ENCODE data around the gene PKD2L1. TPM values are rescaled to one million over a fixed set of nuclear protein-coding genes. Genes with fewer than 3 reads are reported as not detected.
A peak's percentile ranks its signal among the peaks of the same experiment; 100 is the strongest.
"Not testable (repeated sequence)": the region's sequence is repeated elsewhere in the genome, so short reads cannot be mapped to it uniquely, and the experiment has no call there.

The PKD2L1 gene
- total RNA-seq, 1 donor from 2014 or later: 0.44 TPM

GRCh38 chr10:100289641-100290040 is 40.4 kb downstream of the PKD2L1 start:
- Mint-ChIP-seq H3K4me3 (ENCODE audit: unreplicated experiment) (no peak overlapping the region), H3K36me3 (ENCODE audit: unreplicated experiment) (no peaks in the 10 kb centered on the region), H3K9me3 (ENCODE audit: unreplicated experiment) (peaks cover 19% of the 10 kb centered on the region), H3K27me3 (ENCODE audit: unreplicated experiment) (peaks cover 12% of the 10 kb centered on the region), H3K4me1 (ENCODE audit: low read depth, unreplicated experiment) (peaks cover 8% of the 10 kb centered on the region), H3K27ac (ENCODE audit: unreplicated experiment) (no peak overlapping the region)
- TF ChIP-seq CTCF (IDR thresholded peaks at IDR 0.05; ENCODE audit: partially characterized antibody, unreplicated experiment): no peak
- DNase-seq: no peak

GRCh38 chr10:100288196-100288595 is 41.8 kb downstream of the PKD2L1 start:
- no peak for TF ChIP-seq CTCF (IDR thresholded peaks at IDR 0.05; ENCODE audit: partially characterized antibody, unreplicated experiment)
- H3K4me3 Mint-ChIP-seq (ENCODE audit: unreplicated experiment): no peak overlapping the region
- H3K36me3 Mint-ChIP-seq (ENCODE audit: unreplicated experiment): no peaks in the 10 kb centered on the region
- no peak for DNase-seq
- no peak overlapping the region for H3K27ac Mint-ChIP-seq (ENCODE audit: unreplicated experiment)
- peaks cover 12% of the 10 kb centered on the region for H3K27me3 Mint-ChIP-seq (ENCODE audit: unreplicated experiment)
- H3K9me3 Mint-ChIP-seq (ENCODE audit: unreplicated experiment): peaks cover 16% of the 10 kb centered on the region
- H3K4me1 Mint-ChIP-seq (ENCODE audit: low read depth, unreplicated experiment): peaks cover 8% of the 10 kb centered on the region

- H3K27me3 Mint-ChIP-seq (ENCODE audit: unreplicated experiment): peaks cover 12% of the 10 kb centered on the region
- H3K4me3 Mint-ChIP-seq (ENCODE audit: unreplicated experiment): peak overlapping the region; percentile 13
- TF ChIP-seq CTCF (IDR thresholded peaks at IDR 0.05; ENCODE audit: partially characterized antibody, unreplicated experiment): no peak
- H3K27ac Mint-ChIP-seq (ENCODE audit: unreplicated experiment): no peak overlapping the region
- H3K9me3 Mint-ChIP-seq (ENCODE audit: unreplicated experiment): peaks cover 16% of the 10 kb centered on the region
- H3K36me3 Mint-ChIP-seq (ENCODE audit: unreplicated experiment): no peaks in the 10 kb centered on the region
- peaks cover 8% of the 10 kb centered on the region for H3K4me1 Mint-ChIP-seq (ENCODE audit: low read depth, unreplicated experiment)
- DNase-seq: no peak
Measured at GRCh38 chr10:100287756-100288155, 42.3 kb downstream of the PKD2L1 start.

- Mint-ChIP-seq H3K36me3 (ENCODE audit: unreplicated experiment) (no peaks in the 10 kb centered on the region), H3K27ac (ENCODE audit: unreplicated experiment) (peak within 1 kb of the TSS; percentile 100), H3K27me3 (ENCODE audit: unreplicated experiment) (peaks cover 12% of the 10 kb centered on the region), H3K4me3 (ENCODE audit: unreplicated experiment) (peak within 1 kb of the TSS; percentile 100), H3K9me3 (ENCODE audit: unreplicated experiment) (peaks cover 14% of the 10 kb centered on the region), H3K4me1 (ENCODE audit: low read depth, unreplicated experiment) (peaks cover 8% of the 10 kb centered on the region)
- DNase-seq: peak; percentile 90
- no peak for TF ChIP-seq CTCF (IDR thresholded peaks at IDR 0.05; ENCODE audit: partially characterized antibody, unreplicated experiment)
Measured at GRCh38 chr10:100286051-100287033, 43.7 kb downstream of the PKD2L1 start, which contains the start of gene BLOC1S2. BLOC1S2 (minus strand) TSS chr10:100286680; CDS start chr10:100286659, 21 bp downstream.

- H3K4me1 Mint-ChIP-seq (ENCODE audit: low read depth, unreplicated experiment); H3K36me3 Mint-ChIP-seq (ENCODE audit: unreplicated experiment); DNase-seq: not testable (repeated sequence)
- H3K4me3 Mint-ChIP-seq (ENCODE audit: unreplicated experiment): peak overlapping the region; percentile 100
- H3K27me3 Mint-ChIP-seq (ENCODE audit: unreplicated experiment): peaks cover 12% of the 10 kb centered on the region
- peak overlapping the region; percentile 100 for H3K27ac Mint-ChIP-seq (ENCODE audit: unreplicated experiment)
- peaks cover 14% of the 10 kb centered on the region for H3K9me3 Mint-ChIP-seq (ENCODE audit: unreplicated experiment)
Measured at GRCh38 chr10:100285326-100285725, 44.7 kb downstream of the PKD2L1 start.

Measured in glutamatergic neuron (in vitro differentiated cells).